ENCODE data around the gene TGOLN2.
"Not testable (repeated sequence)": the region's sequence is repeated elsewhere in the genome, so short reads cannot be mapped to it uniquely, and the experiment has no call there.

TGOLN2 gene

GRCh38 chr2:85340034-85340892 is 12.5 kb upstream of the TGOLN2 start:
- no peak for DNase-seq (ENCODE audit: low read depth in 2 of 2)

DNA sequence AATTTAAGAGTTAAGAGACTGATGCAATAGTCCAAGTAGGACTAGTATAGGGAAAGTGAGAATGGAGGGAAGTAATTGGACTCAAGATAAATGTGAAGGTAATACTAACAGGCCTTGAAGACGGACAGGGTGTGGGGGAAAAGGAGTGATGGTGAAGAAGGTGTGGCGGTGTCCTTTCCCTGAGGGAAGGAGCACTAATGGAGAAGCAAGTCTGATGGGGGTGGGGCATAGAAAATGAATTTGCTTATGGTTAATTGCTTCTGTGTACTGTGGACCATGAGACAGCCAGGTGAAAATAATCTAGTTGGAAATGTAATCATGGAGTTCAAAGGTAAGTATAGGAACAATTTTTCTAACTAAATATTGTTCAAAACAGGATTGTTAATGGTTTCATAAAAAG is 7.1 kb upstream of the TGOLN2 start:
- no peak for DNase-seq (ENCODE audit: low read depth in 2 of 2)

DNA sequence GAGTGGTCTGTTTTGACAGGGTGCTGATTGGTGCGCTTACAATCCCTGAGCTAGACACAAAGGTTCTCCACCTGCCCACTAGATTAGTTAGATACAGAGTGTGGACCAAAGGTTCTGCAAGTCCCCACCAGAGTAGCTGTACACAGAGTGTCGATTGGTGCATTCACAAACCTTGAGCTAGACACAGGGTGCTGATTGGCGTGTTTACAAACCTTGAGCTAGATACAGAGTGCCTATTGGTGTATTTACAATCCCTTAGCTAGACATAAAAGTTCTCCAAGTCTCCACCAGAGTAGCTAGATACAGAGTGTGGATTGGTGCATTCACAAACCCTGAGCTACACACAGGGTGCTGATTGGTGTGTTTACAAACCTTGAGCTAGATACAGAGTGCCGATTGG is 6.1 kb upstream of the TGOLN2 start:
- DNase-seq (ENCODE audit: low read depth in 2 of 2) = not testable (repeated sequence)

DNA sequence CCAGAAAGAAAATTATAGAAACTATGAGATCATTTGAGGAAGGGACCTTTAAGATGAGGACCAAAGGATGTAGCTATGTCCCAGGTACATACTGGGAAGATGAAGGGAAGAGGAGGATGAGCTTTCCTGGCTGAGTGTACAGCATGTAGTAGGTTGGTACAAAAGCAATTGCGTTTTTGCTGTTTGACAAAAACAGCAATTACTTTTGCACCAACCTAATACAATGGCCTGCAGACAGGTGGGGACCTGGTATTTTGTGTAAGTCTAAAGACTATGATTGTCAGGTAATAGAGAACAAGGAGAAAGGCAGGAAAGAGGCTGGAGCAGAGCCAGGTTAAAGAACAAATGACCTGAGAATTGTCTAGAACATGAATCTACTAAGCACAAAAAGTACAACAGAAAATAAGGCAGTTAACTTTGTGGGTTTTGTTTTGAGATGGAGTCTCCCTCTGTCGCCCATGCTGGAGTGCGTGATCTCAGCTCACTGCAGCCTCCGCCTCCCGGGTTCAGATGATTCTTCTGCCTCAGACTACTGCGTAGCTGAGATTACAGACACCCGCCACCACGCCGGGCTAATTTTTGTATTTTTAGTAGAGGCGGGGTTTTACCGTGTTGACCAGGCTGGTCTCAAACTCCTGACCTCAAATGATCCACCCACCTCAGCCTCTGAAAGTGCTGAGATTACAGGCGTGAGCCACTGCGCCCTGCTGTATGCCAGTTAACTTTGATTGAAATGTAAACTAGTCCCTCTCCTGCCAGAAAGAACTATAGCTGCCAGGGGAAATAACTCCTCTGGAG is 3.2 kb upstream of the TGOLN2 start:
- no peak for DNase-seq (ENCODE audit: low read depth in 2 of 2)

- not testable (repeated sequence) for DNase-seq (ENCODE audit: low read depth in 2 of 2)
Observed at GRCh38 chr2:85329701-85330100, 1.9 kb upstream of the TGOLN2 start.

- DNase-seq (ENCODE audit: low read depth in 2 of 2) = no peak
Observed at GRCh38 chr2:85329181-85329651, 1.4 kb upstream of the TGOLN2 start.

DNA sequence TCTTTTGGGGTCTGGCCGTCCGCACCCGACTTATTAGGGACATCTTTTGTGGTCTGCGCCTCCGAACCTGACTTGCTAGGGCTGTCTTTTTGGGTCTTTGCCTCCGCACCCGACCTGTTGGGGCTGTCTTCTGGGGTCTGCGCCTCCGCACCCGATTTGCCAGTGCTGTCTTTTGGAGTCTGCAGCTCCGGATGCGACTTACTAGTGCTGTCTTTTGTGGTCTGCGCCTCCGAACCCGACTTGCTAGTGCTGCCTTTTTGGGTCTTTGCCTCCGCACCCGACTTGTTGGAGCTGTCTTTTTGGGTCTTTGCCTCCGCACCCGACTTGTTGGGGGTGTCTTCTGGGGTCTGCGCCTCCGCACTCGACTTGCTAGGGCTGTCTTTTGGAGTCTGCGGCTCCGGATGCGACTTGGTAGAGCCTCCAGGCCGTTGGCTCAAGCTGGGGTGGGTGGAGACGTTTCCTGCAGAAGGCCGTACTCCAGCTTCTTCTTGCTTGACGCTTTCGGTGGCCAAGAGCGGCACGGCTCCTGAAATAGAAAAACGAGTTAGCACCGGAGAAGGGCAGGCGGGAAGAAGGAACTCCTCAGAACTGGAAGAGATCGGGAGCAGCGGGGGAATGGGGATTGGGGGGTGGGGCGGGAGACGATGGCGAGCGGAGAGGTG is 498 bp downstream of the TGOLN2 start:
- peak; percentile 38 to 47 for DNase-seq (ENCODE audit: low read depth in 2 of 2)

DNA sequence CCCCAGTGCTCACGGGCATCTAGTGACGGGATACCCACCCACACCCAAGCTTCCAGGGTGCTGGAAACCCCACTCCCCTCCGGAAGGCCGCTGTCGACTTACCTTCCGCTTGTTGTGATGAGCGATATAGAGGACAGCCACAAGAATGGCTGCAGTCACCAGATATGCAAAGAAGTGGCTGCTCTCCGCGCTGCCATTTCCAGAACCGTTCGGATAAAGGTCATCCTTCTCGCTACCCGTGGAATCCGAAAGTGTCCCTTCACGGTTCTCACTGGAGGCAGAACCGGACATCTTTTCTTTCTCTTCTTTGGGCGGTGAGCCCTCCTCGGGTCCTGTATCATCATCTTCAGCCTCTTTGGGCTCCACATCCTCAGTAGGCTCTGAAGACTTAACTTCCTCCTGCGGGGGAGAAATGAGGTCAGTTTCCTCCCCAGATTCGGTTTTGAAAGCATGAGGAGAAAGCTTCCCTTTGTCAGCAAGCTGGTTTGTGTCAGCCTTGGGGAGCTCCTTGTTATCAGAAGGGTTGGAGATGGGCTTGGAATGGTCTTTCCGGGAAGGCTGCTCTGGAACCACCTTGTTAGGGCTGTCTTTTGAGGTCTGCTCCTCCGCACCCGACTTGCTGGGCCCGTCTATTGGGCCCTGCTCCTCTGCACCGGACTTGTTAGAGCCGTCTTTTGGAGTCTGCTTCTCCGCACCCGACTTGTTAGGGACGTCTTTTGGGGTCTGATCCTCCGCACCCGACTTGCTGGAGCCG is 1.2 kb downstream of the TGOLN2 start:
- DNase-seq (ENCODE audit: low read depth in 2 of 2) = peak in 1 of 2 donors; percentile 17

GRCh38 chr2:85325466-85325811 is 2.4 kb downstream of the TGOLN2 start:
- DNase-seq (ENCODE audit: low read depth in 2 of 2) = no peak

DNA sequence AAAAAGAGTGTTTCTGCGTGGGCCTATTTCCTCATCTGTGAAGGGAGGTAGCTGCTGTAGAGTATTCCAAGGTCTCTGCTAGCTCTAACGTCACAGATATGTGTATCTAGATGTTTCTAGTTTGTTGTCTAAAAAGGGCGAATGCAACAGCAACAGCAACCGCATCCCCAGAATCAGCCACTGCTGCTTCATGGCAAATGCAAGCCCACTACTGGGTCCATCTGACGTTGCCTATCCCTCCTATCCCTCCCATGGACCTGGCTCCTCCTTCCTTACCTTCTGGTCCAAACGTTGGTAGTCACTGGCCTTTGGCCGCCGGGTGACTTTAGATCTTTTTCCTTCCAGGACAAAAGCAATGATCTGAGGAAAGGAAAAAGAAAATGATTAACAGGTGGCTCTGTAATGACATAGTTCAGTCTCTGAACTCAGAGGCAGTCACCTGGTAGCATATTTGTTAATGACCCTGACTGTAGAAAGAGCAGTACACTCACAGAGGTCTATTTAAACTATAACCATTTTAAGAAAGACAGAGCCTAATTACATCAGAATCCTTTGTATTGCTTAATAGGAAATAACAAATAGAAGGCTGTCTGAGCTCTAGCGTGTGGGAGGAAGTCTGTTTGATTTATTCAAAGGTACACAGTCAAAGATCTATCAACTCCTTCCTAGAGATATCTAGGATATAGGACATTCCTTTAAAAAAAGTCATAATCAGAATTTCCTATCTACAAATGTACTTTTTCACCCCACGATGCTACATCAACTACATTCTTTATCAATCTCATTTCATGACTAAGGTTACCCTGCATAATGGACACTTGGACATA is 2.9 kb downstream of the TGOLN2 start:
- DNase-seq (ENCODE audit: low read depth in 2 of 2) = no peak

DNA sequence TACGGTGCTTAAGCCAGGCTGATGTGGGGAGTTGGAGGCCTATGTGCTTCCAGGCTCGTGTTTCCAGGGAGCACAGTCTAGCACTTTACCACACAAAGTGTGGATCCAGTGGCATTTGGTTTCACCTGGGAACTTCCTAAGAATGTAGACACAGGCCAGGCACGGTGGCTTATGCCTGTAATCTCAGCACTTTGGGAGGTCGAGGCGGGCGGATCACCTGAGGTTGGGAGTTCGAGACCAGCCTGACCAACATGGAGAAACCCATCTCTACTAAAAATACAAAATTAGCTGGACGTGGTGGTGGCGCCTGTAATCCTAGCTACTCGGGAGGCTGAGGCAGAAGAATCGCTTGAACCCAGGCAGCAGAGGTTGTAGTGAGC is 3.8 kb downstream of the TGOLN2 start:
- not testable (repeated sequence) for DNase-seq (ENCODE audit: low read depth in 2 of 2)

- no peak for DNase-seq (ENCODE audit: low read depth in 2 of 2)
Observed at GRCh38 chr2:85323351-85323987, 4.3 kb downstream of the TGOLN2 start.

DNA sequence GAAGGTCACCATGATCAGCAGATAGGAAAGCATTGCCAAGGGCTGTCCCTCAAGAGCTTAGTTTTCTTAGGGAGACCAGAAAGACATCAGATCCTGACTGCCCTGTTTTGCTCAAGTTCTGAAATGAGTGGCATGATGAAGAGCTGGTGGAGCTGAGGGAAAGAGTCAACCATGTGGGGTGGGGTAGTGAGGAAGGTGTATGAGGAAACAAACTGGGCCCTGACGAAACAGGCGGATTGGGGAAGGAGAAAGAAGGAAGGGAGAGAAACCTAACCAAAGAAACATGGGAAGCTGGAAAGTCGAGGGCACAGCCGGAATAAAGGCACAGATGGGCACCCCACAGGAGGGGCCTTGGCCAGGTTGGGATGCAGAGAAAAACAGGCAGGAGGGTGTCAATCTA is 8.0 kb downstream of the TGOLN2 start:
- no peak for DNase-seq (ENCODE audit: low read depth in 2 of 2)

- no peak for DNase-seq (ENCODE audit: low read depth in 2 of 2)
Observed at GRCh38 chr2:85318222-85319074, 9.3 kb downstream of the TGOLN2 start.

DNA sequence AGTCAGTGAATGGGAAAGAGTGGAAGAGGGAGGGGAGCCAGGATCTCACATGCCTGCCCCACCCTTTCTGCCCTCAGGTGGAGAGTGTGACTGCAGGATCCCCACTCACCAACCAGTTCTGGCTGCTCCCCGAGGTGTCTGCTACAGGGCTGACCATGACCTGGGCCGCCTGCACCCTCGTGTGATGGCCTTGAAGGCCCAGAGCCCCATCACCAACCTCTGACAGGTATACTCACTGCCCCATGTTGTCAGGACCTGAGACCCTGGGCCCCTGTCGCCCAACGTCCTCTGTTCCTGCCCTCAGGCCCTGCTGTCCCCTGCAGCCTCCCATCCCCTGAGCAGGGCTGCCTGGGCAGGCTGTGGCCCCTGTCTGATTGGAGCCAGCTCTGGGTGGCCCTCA is 11.9 kb downstream of the TGOLN2 start:
- not testable (repeated sequence) for DNase-seq (ENCODE audit: low read depth in 2 of 2)

- DNase-seq (ENCODE audit: low read depth in 2 of 2) = no peak
Observed at GRCh38 chr2:85314884-85315242, 12.9 kb downstream of the TGOLN2 start.

DNA sequence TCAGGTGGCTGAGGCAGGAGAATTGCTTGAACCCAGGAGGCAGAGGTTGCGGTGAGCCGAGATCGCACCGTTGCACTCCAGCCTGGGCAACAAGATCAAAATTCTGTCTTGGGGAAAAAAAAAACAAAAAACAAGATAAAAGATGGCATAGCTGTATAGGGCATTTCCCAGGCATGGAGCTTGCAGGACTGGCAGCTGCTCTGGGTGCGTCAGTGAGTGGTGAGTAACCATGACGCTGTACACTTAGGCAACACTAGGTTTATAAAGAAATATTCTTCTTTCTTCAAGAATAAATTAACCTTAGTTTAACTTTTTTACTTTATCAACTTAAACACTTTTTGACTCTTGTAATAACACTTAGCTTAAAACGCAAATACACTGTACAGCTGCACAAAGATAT is 15.4 kb downstream of the TGOLN2 start:
- no peak for DNase-seq (ENCODE audit: low read depth in 2 of 2)

DNA sequence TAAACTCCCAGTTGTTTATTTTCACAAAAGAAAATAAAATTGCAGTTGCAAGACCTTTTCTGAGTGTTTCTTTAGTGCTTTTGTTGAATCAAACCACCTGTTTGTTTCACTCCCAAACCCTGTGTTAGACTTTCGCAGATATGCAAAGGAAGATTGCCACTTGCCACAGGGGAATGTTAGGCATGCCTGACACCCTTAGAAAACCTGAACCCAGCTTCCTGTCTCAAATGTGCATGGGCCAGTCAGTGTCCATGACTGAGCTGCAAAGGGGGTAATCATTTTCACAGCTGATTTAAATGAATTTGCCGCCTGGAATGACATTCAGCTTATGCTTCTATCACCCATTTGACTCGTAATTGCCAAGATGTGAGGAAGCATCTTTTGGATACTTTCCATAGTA is 17.5 kb downstream of the TGOLN2 start:
- DNase-seq (ENCODE audit: low read depth in 2 of 2) = no peak

GRCh38 chr2:85309699-85310321 is 18.0 kb downstream of the TGOLN2 start:
- DNase-seq (ENCODE audit: low read depth in 2 of 2) = no peak
